Measurements from ENCODE around the gene PSMC6. TPM values are rescaled to one million over a fixed set of nuclear protein-coding genes. Genes with fewer than 3 reads are reported as not detected.

PSMC6 gene
- total RNA-seq, 1 donor from 2014 or later: 84.5 TPM

DNA sequence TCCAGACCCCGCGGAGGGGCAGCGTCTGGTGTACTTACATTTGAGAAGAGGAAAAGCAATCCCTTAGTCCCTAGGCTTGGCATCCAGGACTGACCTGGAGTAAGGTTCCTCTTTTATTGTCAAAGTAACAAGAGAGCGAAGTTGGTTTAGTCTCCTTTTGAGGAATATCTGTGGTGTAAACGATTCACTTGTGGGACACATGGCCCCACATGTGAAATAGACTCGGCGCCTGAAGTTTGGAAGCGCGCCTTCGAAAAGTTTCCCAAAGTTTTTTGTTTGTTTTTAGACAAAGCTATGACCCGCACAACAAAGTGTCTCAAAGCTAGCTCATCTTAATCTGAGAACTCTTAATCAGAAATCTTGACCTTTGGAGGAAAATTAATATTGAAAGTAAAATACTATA lies 23.7 kb downstream of the PSMC6 start:
- Histone ChIP-seq H3K4me3 (ENCODE audit: low read depth, low read length) (peak overlapping the region; percentile 100), H3K36me3 (ENCODE audit: control insufficient read depth, insufficient read depth, low read length) (no peaks in the 10 kb centered on the region), H3K27me3 (ENCODE audit: control insufficient read depth, insufficient read depth, low read length) (no peaks in the 10 kb centered on the region)
- TF ChIP-seq, protein P1, sequence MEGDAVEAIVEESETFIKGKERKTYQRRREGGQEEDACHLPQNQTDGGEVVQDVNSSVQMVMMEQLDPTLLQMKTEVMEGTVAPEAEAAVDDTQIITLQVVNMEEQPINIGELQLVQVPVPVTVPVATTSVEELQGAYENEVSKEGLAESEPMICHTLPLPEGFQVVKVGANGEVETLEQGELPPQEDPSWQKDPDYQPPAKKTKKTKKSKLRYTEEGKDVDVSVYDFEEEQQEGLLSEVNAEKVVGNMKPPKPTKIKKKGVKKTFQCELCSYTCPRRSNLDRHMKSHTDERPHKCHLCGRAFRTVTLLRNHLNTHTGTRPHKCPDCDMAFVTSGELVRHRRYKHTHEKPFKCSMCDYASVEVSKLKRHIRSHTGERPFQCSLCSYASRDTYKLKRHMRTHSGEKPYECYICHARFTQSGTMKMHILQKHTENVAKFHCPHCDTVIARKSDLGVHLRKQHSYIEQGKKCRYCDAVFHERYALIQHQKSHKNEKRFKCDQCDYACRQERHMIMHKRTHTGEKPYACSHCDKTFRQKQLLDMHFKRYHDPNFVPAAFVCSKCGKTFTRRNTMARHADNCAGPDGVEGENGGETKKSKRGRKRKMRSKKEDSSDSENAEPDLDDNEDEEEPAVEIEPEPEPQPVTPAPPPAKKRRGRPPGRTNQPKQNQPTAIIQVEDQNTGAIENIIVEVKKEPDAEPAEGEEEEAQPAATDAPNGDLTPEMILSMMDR (IDR thresholded peaks at IDR 0.05; ENCODE audit: insufficient read depth, low read length, severe bottlenecking): no peak
- no peak for FAIRE-seq
- peak; percentile 27 for DNase-seq (ENCODE audit: low read depth)

DNA sequence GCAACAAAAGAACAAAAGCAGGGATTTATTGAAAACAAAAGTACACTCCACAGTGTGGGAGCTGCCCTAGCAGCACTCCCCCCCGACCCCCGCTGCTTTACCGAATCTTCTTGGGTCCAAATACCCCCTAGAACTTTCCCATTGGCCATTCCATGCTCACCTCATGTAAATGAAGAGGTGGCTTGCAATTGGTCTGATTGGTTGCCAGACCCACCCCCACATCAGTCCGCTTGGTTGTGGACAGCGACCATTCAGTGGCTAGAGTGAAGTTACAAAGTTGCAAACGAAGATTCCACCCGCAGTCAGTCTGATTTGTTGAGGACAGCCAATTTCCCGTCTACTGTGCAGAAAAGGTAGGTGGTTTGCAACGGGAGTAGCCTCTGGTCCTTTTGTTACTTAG lies 26.8 kb downstream of the PSMC6 start:
- no peaks in the 10 kb centered on the region for H3K27me3 ChIP-seq (ENCODE audit: control insufficient read depth, insufficient read depth, low read length)
- DNase-seq (ENCODE audit: low read depth) (no peak), FAIRE-seq (no peak)
- H3K36me3 ChIP-seq (ENCODE audit: control insufficient read depth, insufficient read depth, low read length): no peaks in the 10 kb centered on the region
- no peak overlapping the region for H3K4me3 ChIP-seq (ENCODE audit: low read depth, low read length)
- TF ChIP-seq, protein P1 (IDR thresholded peaks at IDR 0.05; ENCODE audit: insufficient read depth, low read length, severe bottlenecking): no peak

DNA sequence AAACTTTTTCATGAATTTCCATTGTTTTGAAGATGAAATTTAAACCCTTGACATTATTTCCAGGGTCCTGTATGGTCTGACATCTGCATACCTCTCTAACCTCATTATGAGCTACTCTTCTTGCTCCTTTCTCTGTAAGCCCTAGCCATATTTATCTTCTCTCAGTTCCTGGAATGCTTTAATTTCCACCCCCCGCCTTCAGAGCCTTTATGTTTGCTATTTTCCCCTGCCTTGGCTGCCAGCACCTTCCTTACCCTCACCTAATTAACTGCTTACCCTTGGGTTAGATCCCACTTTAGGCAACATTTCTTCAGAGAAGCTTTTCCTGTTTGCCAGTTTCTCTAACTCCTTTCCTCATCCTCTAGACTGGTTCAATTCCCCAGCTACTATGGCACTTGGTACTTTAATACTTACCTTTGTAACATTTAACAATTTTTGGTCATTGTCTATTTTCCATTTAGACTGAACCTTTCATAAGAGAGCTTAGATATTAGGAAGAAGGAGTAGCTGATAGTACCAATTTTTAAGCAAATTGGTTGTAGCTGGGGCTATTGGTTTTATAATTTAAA lies 29.0 kb downstream of the PSMC6 start:
- H3K36me3 ChIP-seq (ENCODE audit: control insufficient read depth, insufficient read depth, low read length): no peaks in the 10 kb centered on the region
- no peak for DNase-seq (ENCODE audit: low read depth)
- TF ChIP-seq, protein P1 (IDR thresholded peaks at IDR 0.05; ENCODE audit: insufficient read depth, low read length, severe bottlenecking): no peak

DNA sequence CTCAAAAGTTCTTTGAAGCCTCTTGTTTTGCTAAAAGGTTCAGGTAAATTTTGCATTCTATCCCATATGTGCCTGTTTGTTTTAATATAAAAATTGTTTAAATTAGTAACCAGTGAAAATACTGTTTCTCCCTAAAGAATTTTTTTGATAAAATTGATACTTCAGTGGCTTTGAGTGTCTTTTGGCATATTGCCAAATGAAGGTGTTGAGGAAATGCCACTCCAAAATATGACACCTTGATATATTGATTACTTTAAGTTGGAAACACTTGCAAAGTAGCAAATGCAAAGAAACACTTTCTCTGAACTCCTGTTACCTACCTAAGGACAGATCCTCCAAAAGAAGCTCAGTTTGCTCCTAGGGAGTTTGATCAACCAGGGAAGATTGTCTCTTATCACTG lies 31.4 kb downstream of the PSMC6 start:
- no peak for FAIRE-seq
- Histone ChIP-seq H3K27me3 (ENCODE audit: control insufficient read depth, insufficient read depth, low read length) (no peaks in the 10 kb centered on the region), H3K36me3 (ENCODE audit: control insufficient read depth, insufficient read depth, low read length) (no peaks in the 10 kb centered on the region), H3K4me3 (ENCODE audit: low read depth, low read length) (no peak overlapping the region)
- TF ChIP-seq, protein P1 (IDR thresholded peaks at IDR 0.05; ENCODE audit: insufficient read depth, low read length, severe bottlenecking): no peak
- no peak for DNase-seq (ENCODE audit: low read depth)

More for the DNA sequence above, 29.0 kb downstream of the PSMC6 start:
- Histone ChIP-seq H3K27me3 (ENCODE audit: control insufficient read depth, insufficient read depth, low read length) (no peaks in the 10 kb centered on the region), H3K4me3 (ENCODE audit: low read depth, low read length) (no peak overlapping the region)
- FAIRE-seq: no peak

DNA sequence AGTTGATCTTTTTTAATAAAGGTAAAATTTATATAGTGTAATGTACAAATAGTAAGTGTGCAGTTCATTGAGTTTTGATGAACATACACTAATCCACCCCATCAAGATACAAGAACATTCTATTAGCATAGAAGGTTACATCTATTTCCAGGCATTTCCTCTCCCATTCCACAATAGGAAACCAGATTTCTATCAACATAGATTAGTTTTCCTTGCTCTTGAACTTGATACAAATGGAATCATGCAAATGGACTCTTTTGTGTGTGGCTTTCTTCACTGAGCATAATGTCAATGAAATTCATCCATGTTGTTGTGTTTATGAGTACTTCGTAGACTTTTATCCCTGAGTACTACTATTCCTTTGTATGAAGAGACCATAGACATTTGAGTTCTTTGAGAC lies 33.8 kb downstream of the PSMC6 start:
- TF ChIP-seq, protein P1 (IDR thresholded peaks at IDR 0.05; ENCODE audit: insufficient read depth, low read length, severe bottlenecking): no peak
- no peaks in the 10 kb centered on the region for H3K36me3 ChIP-seq (ENCODE audit: control insufficient read depth, insufficient read depth, low read length)
- FAIRE-seq: no peak
- no peak for DNase-seq (ENCODE audit: low read depth)
- H3K27me3 ChIP-seq (ENCODE audit: control insufficient read depth, insufficient read depth, low read length): no peaks in the 10 kb centered on the region
- no peak overlapping the region for H3K4me3 ChIP-seq (ENCODE audit: low read depth, low read length)

DNA sequence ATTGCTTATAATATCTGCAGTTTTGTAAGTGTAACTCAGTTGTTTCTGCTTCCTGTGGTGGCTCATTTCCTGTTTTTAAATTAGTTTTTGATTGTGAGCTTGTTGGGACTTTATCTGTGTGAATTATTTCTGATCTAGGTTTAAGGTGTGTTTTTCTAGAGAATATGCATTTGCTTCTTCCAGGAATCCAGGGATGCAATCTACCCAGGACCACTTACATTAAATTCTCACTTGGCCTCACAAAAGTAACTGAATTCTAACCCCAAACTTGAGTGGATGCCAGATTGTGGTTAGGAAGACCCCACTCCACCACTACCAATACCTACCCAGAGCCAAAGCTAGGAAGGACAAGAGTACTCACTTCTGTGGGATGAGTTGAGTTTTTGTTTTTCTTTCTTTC lies 34.9 kb downstream of the PSMC6 start:
- no peak overlapping the region for H3K4me3 ChIP-seq (ENCODE audit: low read depth, low read length)
- TF ChIP-seq, protein P1 (IDR thresholded peaks at IDR 0.05; ENCODE audit: insufficient read depth, low read length, severe bottlenecking): no peak
- H3K36me3 ChIP-seq (ENCODE audit: control insufficient read depth, insufficient read depth, low read length): no peaks in the 10 kb centered on the region
- no peak for FAIRE-seq
- no peak for DNase-seq (ENCODE audit: low read depth)
- H3K27me3 ChIP-seq (ENCODE audit: control insufficient read depth, insufficient read depth, low read length): no peaks in the 10 kb centered on the region

All from bronchial epithelial cell (primary cell).